ENCODE results near the gene CCDC93. TPM values are rescaled to one million over a fixed set of nuclear protein-coding genes. Genes with fewer than 3 reads are reported as not detected.

The CCDC93 gene
- total RNA-seq, 1 experiment from 2014 or later, result 31.5 TPM

DNA sequence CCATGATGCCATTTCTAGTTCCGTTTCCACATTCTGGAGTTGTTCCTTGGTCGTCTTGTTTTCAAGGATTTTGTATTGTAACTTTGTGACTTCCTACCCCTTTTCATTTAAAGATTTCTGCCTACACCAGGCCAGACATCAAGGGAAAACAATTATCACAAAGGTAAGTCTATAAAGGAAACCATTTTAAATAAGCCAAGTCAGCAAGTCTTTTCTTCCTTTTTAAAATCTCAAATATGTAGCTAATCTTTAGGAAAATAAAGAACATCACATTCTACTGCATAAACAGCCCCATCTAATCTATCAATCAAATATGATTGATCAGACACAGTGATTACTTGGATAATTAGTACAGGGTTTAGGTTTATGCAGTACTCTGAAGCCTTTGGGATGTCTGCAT is 38.6 kb upstream of the CCDC93 start:
- CTCF ChIA-PET, result no interaction called here
- Histone ChIP-seq H3K4me1 (ENCODE audit: control insufficient read depth, insufficient read depth, low read length) (0 out of 2 replicates have a peak, but pooled peaks cover 2% of the 10 kb centered on the region), H3K27ac (ENCODE audit: low read length) (no peak overlapping the region), H3K4me3 (ENCODE audit: low read depth in 2 of 2, low read length in 2 of 2) (no peak overlapping the region), H3K9me3 (ENCODE audit: control insufficient read depth, insufficient read depth, low read depth, low read length) (no peaks in the 10 kb centered on the region), H3K36me3 (ENCODE audit: control insufficient read depth, insufficient read depth, low read length) (no peaks in the 10 kb centered on the region), H3K27me3 (ENCODE audit: control insufficient read depth, insufficient read depth, low read length) (peaks cover 14% of the 10 kb centered on the region; the same call in 1 of the 2 replicates)
- intact Hi-C loops (cut with micrococcal nuclease; ENCODE audit: unreplicated experiment) (no loop called here), in situ Hi-C loops (cut with HindIII; ENCODE audit: low pct_unique_long_range_greater_than_20kb, low sequenced_read_pairs) (no loop called here)
- ATAC-seq (no peak), DNase-seq (ENCODE audit: low read depth, low spot score) (no peak)
- TF ChIP-seq, protein P1, sequence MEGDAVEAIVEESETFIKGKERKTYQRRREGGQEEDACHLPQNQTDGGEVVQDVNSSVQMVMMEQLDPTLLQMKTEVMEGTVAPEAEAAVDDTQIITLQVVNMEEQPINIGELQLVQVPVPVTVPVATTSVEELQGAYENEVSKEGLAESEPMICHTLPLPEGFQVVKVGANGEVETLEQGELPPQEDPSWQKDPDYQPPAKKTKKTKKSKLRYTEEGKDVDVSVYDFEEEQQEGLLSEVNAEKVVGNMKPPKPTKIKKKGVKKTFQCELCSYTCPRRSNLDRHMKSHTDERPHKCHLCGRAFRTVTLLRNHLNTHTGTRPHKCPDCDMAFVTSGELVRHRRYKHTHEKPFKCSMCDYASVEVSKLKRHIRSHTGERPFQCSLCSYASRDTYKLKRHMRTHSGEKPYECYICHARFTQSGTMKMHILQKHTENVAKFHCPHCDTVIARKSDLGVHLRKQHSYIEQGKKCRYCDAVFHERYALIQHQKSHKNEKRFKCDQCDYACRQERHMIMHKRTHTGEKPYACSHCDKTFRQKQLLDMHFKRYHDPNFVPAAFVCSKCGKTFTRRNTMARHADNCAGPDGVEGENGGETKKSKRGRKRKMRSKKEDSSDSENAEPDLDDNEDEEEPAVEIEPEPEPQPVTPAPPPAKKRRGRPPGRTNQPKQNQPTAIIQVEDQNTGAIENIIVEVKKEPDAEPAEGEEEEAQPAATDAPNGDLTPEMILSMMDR (IDR thresholded peaks at IDR 0.05), result no peak
- no peak for TF ChIP-seq POLR2AphosphoS5 (IDR thresholded peaks at IDR 0.05; ENCODE audit: low read depth, low read length)
- no peak for TF ChIP-seq REST (IDR thresholded peaks at IDR 0.05; ENCODE audit: insufficient read depth in 1 of 2, low read depth in 2 of 2, low read length in 1 of 2)
- no peak for TF ChIP-seq SIN3A (IDR thresholded peaks at IDR 0.05; ENCODE audit: borderline replicate concordance, insufficient read depth, low read depth, low read length)
- no peak for TF ChIP-seq TCF7L2 (IDR thresholded peaks at IDR 0.05; ENCODE audit: low read depth, low read length)
- no TSS peak for BruUV-seq (replicated peaks)
- POLR2A ChIA-PET, result no interaction called here

DNA sequence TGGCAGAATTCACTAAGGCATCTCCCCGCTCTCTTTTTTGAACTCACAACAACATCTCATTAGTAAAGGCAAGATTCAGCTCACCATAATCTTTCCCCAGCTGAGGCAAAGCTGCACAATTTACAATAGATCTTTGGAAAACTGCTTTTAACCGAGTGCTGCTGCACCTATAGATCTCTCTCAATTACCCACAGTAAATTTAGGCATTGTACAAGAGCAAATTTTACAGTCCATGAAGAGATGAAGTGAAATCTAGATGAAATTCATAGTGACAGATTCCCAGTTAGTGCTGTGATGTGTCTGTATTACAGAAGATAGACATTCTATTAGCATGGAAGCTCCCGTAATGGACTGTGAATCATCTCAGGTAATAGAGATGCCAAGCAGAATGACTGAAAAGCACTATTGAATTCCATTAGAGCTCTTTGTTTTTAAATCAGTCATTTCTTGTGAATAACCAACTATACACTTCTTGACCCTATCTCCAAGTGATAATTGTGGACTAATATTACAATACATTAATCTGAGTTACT is 38.0 kb upstream of the CCDC93 start:
- Histone ChIP-seq H3K4me1 (ENCODE audit: control insufficient read depth, insufficient read depth, low read length) (0 out of 2 replicates have a peak, but pooled peaks cover 2% of the 10 kb centered on the region), H3K36me3 (ENCODE audit: control insufficient read depth, insufficient read depth, low read length) (no peaks in the 10 kb centered on the region), H3K27me3 (ENCODE audit: control insufficient read depth, insufficient read depth, low read length) (peaks cover 16% of the 10 kb centered on the region; the same call in 1 of the 2 replicates), H3K4me3 (ENCODE audit: low read depth in 2 of 2, low read length in 2 of 2) (no peak overlapping the region), H3K9me3 (ENCODE audit: control insufficient read depth, insufficient read depth, low read depth, low read length) (no peaks in the 10 kb centered on the region), H3K27ac (ENCODE audit: low read length) (no peak overlapping the region)
- ATAC-seq (no peak), DNase-seq (ENCODE audit: low read depth, low spot score) (no peak)
- BruUV-seq (replicated peaks), result no TSS peak
- in situ Hi-C loops (cut with HindIII; ENCODE audit: low pct_unique_long_range_greater_than_20kb, low sequenced_read_pairs), result no loop called here
- ChIA-PET POLR2A (interaction anchor here (0.6 kb wide), 1 partner anchor 22 kb away, joined by 5 read pairs; no protein-coding TSS in a partner anchor), CTCF (no interaction called here)
- intact Hi-C loops (cut with micrococcal nuclease; ENCODE audit: unreplicated experiment), result no loop called here
- TF ChIP-seq TCF7L2 (IDR thresholded peaks at IDR 0.05; ENCODE audit: low read depth, low read length) (no peak), REST (IDR thresholded peaks at IDR 0.05; ENCODE audit: insufficient read depth in 1 of 2, low read depth in 2 of 2, low read length in 1 of 2) (no peak), SIN3A (IDR thresholded peaks at IDR 0.05; ENCODE audit: borderline replicate concordance, insufficient read depth, low read depth, low read length) (no peak), POLR2AphosphoS5 (IDR thresholded peaks at IDR 0.05; ENCODE audit: low read depth, low read length) (no peak)
- TF ChIP-seq, protein P1 (IDR thresholded peaks at IDR 0.05), result no peak
